Liver (tissue), 3 donors: ENCODE measurements around the gene RALGAPA2.
A peak's percentile ranks its signal among the peaks of the same experiment; 100 is the strongest.

Experiments
- EGR1 ChIP-seq, 2 donors: IDR thresholded peaks; 2 replicates each; pipeline ENCODE4 v1.6.1; 2016 to 2018; ENCODE audit warnings: antibody characterized with exemption in 2 of 2, low read depth in 2 of 2
- GABPA ChIP-seq, 2 donors: IDR thresholded peaks in 1 of 2; conservative IDR thresholded peaks in 1 of 2; 2 replicates each; pipeline ENCODE4 v1.6.1; 2016; ENCODE audit warnings: antibody characterized with exemption in 2 of 2, mild to moderate bottlenecking in 1 of 2, moderate library complexity in 1 of 2
- JUND ChIP-seq, 2 donors: IDR thresholded peaks; 2 replicates each; pipeline ENCODE4 v1.6.1; 2016; ENCODE audit warnings: antibody characterized with exemption in 2 of 2
- MAX ChIP-seq: IDR thresholded peaks from 2 replicates; pipeline ENCODE4 v1.6.1; 2016; ENCODE audit warnings: antibody characterized with exemption
- RAD21 ChIP-seq, 2 donors: IDR thresholded peaks; 2 replicates each; pipeline ENCODE4 v1.6.1; 2016; ENCODE audit warnings: antibody characterized with exemption in 2 of 2, mild to moderate bottlenecking in 2 of 2
- SP1 ChIP-seq: IDR thresholded peaks from 2 replicates; pipeline ENCODE4 v1.6.1; 2018; ENCODE audit warnings: antibody characterized with exemption, mild to moderate bottlenecking
- TAF1 ChIP-seq: conservative IDR thresholded peaks from 2 replicates; pipeline ENCODE4 v1.6.1; 2016; ENCODE audit warnings: antibody characterized with exemption, mild to moderate bottlenecking
- YY1 ChIP-seq: IDR thresholded peaks from 2 replicates; pipeline ENCODE4 v1.6.1; 2016; ENCODE audit warnings: antibody characterized with exemption, mild to moderate bottlenecking
- TF ChIP-seq, protein P1 (sequence below): fragments of 150-350 bp; IDR thresholded peaks from 2 replicates; pipeline ENCODE4 v1.5.1; 2017; ENCODE audit warnings: improper control_type of control experiment, low read depth, low read length; ENCODE audit not compliant: missing input control
- TF ChIP-seq, protein P2 (sequence below): IDR thresholded peaks from 2 replicates; pipeline ENCODE4 v1.6.1; 2016; ENCODE audit warnings: antibody characterized with exemption, mild to moderate bottlenecking
- donor health status: healthy.
- donor health status: healthy.

DNA sequence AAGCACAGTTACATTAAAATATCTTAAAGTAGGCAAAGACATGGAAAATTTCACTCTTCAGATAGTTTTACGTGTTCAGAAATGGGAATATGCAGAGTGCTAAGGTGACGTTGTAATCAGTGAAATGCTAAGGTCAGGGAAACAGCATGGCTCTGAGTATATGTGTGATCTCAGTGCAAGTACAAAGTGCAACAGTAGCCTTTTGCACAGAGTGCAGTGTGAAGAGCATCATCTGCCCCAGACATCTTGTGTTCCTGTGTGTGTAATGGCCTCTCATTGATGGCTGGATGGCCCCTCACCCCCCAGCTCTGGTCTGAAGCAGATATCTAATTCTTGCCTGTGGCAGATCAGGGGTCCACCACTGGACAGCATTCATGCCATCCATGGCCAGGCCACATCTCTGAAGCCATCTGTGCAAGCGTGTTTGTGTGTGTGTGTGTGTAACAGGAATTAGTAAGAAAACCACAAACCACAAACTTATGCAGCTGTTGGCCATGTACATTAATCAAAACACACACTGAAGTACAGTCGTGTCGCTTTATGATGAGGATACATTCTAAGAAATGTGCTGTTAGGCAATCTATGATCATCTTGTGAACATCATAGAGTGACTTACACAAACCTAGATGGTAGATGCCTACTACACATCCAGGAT lies 165.1 kb downstream of the RALGAPA2 start:
- TF ChIP-seq, protein P1, sequence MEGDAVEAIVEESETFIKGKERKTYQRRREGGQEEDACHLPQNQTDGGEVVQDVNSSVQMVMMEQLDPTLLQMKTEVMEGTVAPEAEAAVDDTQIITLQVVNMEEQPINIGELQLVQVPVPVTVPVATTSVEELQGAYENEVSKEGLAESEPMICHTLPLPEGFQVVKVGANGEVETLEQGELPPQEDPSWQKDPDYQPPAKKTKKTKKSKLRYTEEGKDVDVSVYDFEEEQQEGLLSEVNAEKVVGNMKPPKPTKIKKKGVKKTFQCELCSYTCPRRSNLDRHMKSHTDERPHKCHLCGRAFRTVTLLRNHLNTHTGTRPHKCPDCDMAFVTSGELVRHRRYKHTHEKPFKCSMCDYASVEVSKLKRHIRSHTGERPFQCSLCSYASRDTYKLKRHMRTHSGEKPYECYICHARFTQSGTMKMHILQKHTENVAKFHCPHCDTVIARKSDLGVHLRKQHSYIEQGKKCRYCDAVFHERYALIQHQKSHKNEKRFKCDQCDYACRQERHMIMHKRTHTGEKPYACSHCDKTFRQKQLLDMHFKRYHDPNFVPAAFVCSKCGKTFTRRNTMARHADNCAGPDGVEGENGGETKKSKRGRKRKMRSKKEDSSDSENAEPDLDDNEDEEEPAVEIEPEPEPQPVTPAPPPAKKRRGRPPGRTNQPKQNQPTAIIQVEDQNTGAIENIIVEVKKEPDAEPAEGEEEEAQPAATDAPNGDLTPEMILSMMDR, result no peak
- no peak for TF ChIP-seq GABPA (IDR thresholded peaks at IDR 0.05 in 1 of 2, conservative IDR thresholded peaks at IDR 0.05 in 1 of 2)
- TF ChIP-seq JUND (IDR thresholded peaks at IDR 0.05), result no peak
- TF ChIP-seq, protein P2, sequence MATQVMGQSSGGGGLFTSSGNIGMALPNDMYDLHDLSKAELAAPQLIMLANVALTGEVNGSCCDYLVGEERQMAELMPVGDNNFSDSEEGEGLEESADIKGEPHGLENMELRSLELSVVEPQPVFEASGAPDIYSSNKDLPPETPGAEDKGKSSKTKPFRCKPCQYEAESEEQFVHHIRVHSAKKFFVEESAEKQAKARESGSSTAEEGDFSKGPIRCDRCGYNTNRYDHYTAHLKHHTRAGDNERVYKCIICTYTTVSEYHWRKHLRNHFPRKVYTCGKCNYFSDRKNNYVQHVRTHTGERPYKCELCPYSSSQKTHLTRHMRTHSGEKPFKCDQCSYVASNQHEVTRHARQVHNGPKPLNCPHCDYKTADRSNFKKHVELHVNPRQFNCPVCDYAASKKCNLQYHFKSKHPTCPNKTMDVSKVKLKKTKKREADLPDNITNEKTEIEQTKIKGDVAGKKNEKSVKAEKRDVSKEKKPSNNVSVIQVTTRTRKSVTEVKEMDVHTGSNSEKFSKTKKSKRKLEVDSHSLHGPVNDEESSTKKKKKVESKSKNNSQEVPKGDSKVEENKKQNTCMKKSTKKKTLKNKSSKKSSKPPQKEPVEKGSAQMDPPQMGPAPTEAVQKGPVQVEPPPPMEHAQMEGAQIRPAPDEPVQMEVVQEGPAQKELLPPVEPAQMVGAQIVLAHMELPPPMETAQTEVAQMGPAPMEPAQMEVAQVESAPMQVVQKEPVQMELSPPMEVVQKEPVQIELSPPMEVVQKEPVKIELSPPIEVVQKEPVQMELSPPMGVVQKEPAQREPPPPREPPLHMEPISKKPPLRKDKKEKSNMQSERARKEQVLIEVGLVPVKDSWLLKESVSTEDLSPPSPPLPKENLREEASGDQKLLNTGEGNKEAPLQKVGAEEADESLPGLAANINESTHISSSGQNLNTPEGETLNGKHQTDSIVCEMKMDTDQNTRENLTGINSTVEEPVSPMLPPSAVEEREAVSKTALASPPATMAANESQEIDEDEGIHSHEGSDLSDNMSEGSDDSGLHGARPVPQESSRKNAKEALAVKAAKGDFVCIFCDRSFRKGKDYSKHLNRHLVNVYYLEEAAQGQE, result no peak
- no peak for TF ChIP-seq TAF1
- TF ChIP-seq RAD21 (IDR thresholded peaks at IDR 0.05), result no peak
- peak; percentile 48 for TF ChIP-seq SP1
- TF ChIP-seq MAX, result no peak
- TF ChIP-seq YY1, result no peak
- TF ChIP-seq EGR1 (IDR thresholded peaks at IDR 0.05; ENCODE audit: low read depth in 2 of 2), result no peak
